Calu3 (cell line): ENCODE measurements around the gene RBM4B. TPM values are rescaled to one million over a fixed set of nuclear protein-coding genes. Genes with fewer than 3 reads are reported as not detected.
A peak's percentile ranks its signal among the peaks of the same experiment; 100 is the strongest.

ENCODE experiments used
- BruUV-seq: library from RNA; stranded (reverse); fragments of 400-500 nt; replicated peaks from 2 replicates; lab custom pipeline; 2021; lab: Mats Ljungman, UMichigan
- CTCF ChIA-PET: fragments of 300-600 bp; sonication (Branson Sonifier 250); formaldehyde crosslinking; loops from one replicate; lab custom pipeline; 2022; ENCODE audit warnings: antibody characterized with exemption; lab: Charles Lee
- DNase-seq: peaks from one replicate; pipeline ENCODE4 v3.0.0; 2022
- H3K27ac Mint-ChIP-seq: one replicate; pipeline ENCODE4 v1.8.0; 2022; ENCODE audit warnings: mixed read lengths; ENCODE audit not compliant: unreplicated experiment
- H3K27me3 Mint-ChIP-seq: one replicate; pipeline ENCODE4 v1.8.0; 2022; ENCODE audit warnings: mixed read lengths; ENCODE audit not compliant: unreplicated experiment
- H3K36me3 Mint-ChIP-seq: one replicate; pipeline ENCODE4 v1.8.0; 2022; ENCODE audit warnings: mild to moderate bottlenecking, moderate library complexity, mixed read lengths; ENCODE audit not compliant: insufficient read depth, unreplicated experiment
- H3K4me1 Mint-ChIP-seq: one replicate; pipeline ENCODE4 v1.8.0; 2022; ENCODE audit warnings: mild to moderate bottlenecking, low read depth, mixed read lengths; ENCODE audit not compliant: unreplicated experiment
- H3K4me3 Mint-ChIP-seq: one replicate; pipeline ENCODE4 v1.8.0; 2022; ENCODE audit warnings: mild to moderate bottlenecking, low read depth, moderate library complexity, mixed read lengths; ENCODE audit not compliant: unreplicated experiment
- H3K9me3 Mint-ChIP-seq: one replicate; pipeline ENCODE4 v1.8.0; 2022; ENCODE audit warnings: low read depth, mixed read lengths; ENCODE audit not compliant: unreplicated experiment
- intact Hi-C: fragments of 100-400 bp; cut with micrococcal nuclease; formaldehyde crosslinking; loops from one replicate; pipeline ENCODE4 v1.10.0; 2022; ENCODE audit not compliant: unreplicated experiment
- total RNA-seq: library from RNA; stranded (reverse); gene quantifications from 2 replicates; pipeline ENCODE4 v1.2.3, GENCODE V29; 2022
- TF ChIP-seq, protein P1 (sequence below): fragments of 200-600 bp; IDR thresholded peaks from one replicate; pipeline ENCODE4 v1.8.0; 2022; ENCODE audit warnings: antibody characterized with exemption; ENCODE audit not compliant: unreplicated experiment

The RBM4B gene
- total RNA-seq, 1 experiment from 2014 or later = 23.0 TPM

DNA sequence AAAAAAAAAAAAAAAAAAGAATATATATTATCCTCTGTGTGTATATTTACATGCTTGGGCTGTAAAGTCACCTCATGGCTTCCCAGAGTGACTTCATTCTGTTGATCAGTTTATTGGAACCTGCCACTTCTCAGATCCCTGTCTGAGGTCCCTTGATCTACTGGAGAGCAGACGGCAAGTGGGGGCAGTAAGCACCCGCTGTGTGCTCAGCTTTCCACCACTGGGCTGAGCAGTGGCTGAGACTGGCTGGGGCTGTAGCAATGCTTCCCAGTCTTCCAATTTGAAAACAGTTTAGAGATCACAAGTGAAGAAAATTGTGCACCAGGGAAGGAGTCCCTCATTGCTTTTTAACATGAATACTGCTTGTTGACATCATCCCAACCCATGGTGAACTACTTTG lies 6.9 kb upstream of the RBM4B start:
- intact Hi-C loops = no loop called here
- BruUV-seq = no TSS peak
- Mint-ChIP-seq H3K4me1 (no peaks in the 10 kb centered on the region), H3K27ac (no peak overlapping the region), H3K36me3 (peaks cover 20% of the 10 kb centered on the region), H3K27me3 (no peaks in the 10 kb centered on the region), H3K9me3 (no peaks in the 10 kb centered on the region), H3K4me3 (no peak overlapping the region)
- CTCF ChIA-PET = interaction anchor here (0.6 kb wide), 1 partner anchor 116 kb away, joined by 9 read pairs; the partner anchor contains the start of gene CTSF
- TF ChIP-seq, protein P1, sequence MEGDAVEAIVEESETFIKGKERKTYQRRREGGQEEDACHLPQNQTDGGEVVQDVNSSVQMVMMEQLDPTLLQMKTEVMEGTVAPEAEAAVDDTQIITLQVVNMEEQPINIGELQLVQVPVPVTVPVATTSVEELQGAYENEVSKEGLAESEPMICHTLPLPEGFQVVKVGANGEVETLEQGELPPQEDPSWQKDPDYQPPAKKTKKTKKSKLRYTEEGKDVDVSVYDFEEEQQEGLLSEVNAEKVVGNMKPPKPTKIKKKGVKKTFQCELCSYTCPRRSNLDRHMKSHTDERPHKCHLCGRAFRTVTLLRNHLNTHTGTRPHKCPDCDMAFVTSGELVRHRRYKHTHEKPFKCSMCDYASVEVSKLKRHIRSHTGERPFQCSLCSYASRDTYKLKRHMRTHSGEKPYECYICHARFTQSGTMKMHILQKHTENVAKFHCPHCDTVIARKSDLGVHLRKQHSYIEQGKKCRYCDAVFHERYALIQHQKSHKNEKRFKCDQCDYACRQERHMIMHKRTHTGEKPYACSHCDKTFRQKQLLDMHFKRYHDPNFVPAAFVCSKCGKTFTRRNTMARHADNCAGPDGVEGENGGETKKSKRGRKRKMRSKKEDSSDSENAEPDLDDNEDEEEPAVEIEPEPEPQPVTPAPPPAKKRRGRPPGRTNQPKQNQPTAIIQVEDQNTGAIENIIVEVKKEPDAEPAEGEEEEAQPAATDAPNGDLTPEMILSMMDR = no peak
- DNase-seq = no peak

DNA sequence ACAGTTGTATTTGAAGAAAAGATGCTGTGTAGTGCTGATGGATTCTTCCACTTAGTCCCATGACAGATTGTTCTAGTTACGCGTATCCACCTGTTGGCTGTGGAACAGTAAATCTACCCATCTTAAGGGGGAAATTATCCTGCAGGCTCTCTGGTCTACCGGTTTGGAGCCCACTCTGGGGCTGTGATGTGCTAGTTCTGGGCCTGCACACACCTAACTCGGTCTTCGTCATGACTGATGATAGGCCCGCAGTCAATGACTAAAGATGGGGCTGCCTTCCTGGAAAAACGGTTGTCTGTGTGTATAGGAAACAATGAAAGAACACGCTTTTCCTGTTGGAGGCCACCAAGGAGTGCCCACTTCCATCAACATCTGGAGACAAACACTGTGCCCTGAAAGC lies 6.2 kb upstream of the RBM4B start:
- TF ChIP-seq, protein P1 = no peak
- Mint-ChIP-seq H3K9me3 (no peaks in the 10 kb centered on the region), H3K27me3 (no peaks in the 10 kb centered on the region), H3K4me3 (no peak overlapping the region), H3K27ac (no peak overlapping the region), H3K4me1 (no peaks in the 10 kb centered on the region), H3K36me3 (peaks cover 12% of the 10 kb centered on the region)
- BruUV-seq = TSS peak; percentile 27
- CTCF ChIA-PET = no interaction called here
- no peak for DNase-seq
- intact Hi-C loops = no loop called here

DNA sequence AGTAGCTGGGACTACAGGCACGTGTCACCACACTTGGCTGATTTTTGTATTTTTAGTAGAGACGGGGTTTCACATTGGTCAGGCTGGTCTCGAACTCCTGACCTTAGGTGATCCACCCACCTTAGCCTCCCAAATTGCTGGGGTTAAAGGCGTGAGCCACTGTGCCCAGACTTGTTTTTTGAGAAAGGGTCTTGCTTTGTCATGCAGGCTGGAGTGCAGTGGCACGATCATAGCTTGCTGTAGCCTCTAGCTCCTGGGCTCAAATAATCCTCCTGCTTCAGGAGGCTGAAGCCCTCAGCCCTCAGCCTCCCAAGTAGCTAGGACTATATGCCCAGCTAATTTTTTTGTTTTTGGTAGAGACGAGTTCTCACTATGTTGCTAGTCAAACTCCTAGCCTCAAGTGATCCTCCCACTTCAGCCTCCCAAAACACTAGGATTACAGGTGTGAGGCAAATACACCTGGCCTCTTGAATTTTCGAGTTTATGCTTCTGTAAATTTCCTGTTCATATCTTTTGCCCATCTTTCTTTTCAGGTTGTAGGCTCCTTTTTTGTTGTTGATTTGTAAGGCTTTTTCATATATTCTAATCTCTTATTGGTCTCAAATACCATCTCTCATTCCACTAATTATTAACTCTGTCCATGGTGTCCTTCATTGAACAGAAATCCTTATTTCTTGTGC lies 3.4 kb upstream of the RBM4B start:
- Mint-ChIP-seq H3K36me3 (peaks cover 32% of the 10 kb centered on the region), H3K9me3 (no peaks in the 10 kb centered on the region), H3K4me1 (peaks cover 13% of the 10 kb centered on the region), H3K27ac (no peak overlapping the region), H3K4me3 (no peak overlapping the region), H3K27me3 (no peaks in the 10 kb centered on the region)
- DNase-seq = no peak
- TF ChIP-seq, protein P1 = no peak
- no TSS peak for BruUV-seq
- intact Hi-C loops = no loop called here
- CTCF ChIA-PET = interaction anchor here (0.6 kb wide), 1 partner anchor 215 kb away, joined by 4 read pairs; the partner anchor contains the start of gene PELI3

DNA sequence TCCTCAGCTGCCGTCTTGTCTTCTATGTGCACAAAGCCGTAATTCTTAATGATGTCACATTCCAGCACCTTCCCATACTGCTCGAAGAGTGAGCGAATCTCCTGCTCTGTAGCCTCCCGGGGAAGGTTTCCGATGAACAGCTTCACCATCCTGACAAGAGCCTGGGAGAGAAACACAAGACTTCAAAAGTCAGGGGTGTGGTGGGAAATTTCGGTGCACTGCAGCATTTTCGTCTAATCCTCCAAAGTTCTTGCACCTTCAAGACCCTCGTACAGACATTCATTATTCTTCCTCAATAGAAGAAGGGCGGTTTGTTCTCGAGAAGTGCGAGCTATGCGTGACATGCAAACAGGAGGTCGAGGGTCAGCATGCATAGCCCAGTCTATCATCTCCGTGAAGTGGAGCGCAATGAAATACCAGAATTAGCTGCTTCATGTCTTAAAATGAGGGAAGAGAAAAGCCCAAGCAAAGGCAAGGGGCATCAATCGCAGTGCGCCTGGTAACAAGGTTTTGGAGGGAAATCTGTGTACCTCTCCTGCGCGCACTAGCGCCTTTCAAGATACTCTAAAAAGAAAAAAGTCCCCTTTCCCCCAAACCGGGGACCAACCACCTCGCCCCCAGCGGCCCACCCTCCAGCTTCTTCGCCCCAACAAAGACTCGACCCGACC lies 622 bp downstream of the RBM4B start:
- intact Hi-C loops = loop anchor here (5.0 kb wide), 1 partner anchor 100 kb away; no protein-coding TSS in a partner anchor
- DNase-seq = no peak
- H3K4me3 Mint-ChIP-seq = peak overlapping the region; percentile 99

More for the DNA sequence above, 622 bp downstream of the RBM4B start:
- Mint-ChIP-seq H3K9me3 (no peaks in the 10 kb centered on the region), H3K4me1 (peaks cover 25% of the 10 kb centered on the region), H3K36me3 (peaks cover 39% of the 10 kb centered on the region), H3K27ac (peak overlapping the region; percentile 93), H3K27me3 (no peaks in the 10 kb centered on the region)
- CTCF ChIA-PET = interaction anchor here (1.8 to 2.1 kb wide), 4 partner anchors 39 to 259 kb away, joined by 7 to 12 read pairs (median 9); partner anchors contain the start of genes MRPL11 and RBM4
- TF ChIP-seq, protein P1 = no peak
- BruUV-seq = no TSS peak
